ENCODE results near the gene SLC27A6.
"Not testable (repeated sequence)": the region's sequence is repeated elsewhere in the genome, so short reads cannot be mapped to it uniquely, and the experiment has no call there.

SLC27A6 gene

GRCh38 chr5:129001841-129002526 is 36.7 kb downstream of the SLC27A6 start:
- no peak for DNase-seq

GRCh38 chr5:129002527-129002842 is 37.2 kb downstream of the SLC27A6 start:
- DNase-seq: no peak

GRCh38 chr5:129003232-129003631 is 37.9 kb downstream of the SLC27A6 start:
- no peak for DNase-seq

- no peak for DNase-seq
Measured at GRCh38 chr5:129014185-129014584, 48.9 kb downstream of the SLC27A6 start.

GRCh38 chr5:129018837-129019236 is 53.5 kb downstream of the SLC27A6 start:
- DNase-seq: no peak

- no peak for DNase-seq
Measured at GRCh38 chr5:129019401-129019908, 54.2 kb downstream of the SLC27A6 start.

GRCh38 chr5:129020683-129021082 is 55.4 kb downstream of the SLC27A6 start:
- DNase-seq: no peak

GRCh38 chr5:129021744-129022143 is 56.5 kb downstream of the SLC27A6 start:
- no peak for DNase-seq

GRCh38 chr5:129022599-129022998 is 57.3 kb downstream of the SLC27A6 start:
- DNase-seq: no peak

- no peak for DNase-seq
Measured at GRCh38 chr5:129027260-129027659, 62.0 kb downstream of the SLC27A6 start.

GRCh38 chr5:129031886-129032683 is 66.8 kb downstream of the SLC27A6 start:
- DNase-seq: no peak

GRCh38 chr5:129036257-129036656 is 71.0 kb downstream of the SLC27A6 start:
- DNase-seq: not testable (repeated sequence)

GRCh38 chr5:129041196-129041881 is 76.1 kb downstream of the SLC27A6 start:
- DNase-seq: no peak

- DNase-seq: no peak
Measured at GRCh38 chr5:129042306-129042705, 77.0 kb downstream of the SLC27A6 start.

- no peak for DNase-seq
Measured at GRCh38 chr5:129043894-129044293, 78.6 kb downstream of the SLC27A6 start.

- no peak for DNase-seq
Measured at GRCh38 chr5:129046151-129046550, 80.9 kb downstream of the SLC27A6 start.

GRCh38 chr5:129048509-129048908 is 83.2 kb downstream of the SLC27A6 start:
- no peak for DNase-seq

GRCh38 chr5:129049126-129049799 is 84.0 kb downstream of the SLC27A6 start:
- DNase-seq: no peak

- no peak for DNase-seq
Measured at GRCh38 chr5:129051283-129051682, 86.0 kb downstream of the SLC27A6 start.

- DNase-seq: no peak
Measured at GRCh38 chr5:129053438-129053837, 88.2 kb downstream of the SLC27A6 start.

- no peak for DNase-seq
Measured at GRCh38 chr5:129057329-129057728, 92.0 kb downstream of the SLC27A6 start.

GRCh38 chr5:129061849-129062248 is 96.6 kb downstream of the SLC27A6 start:
- DNase-seq: no peak

- no peak for DNase-seq
Measured at GRCh38 chr5:129063483-129064113, 98.3 kb downstream of the SLC27A6 start.

All from activated CD4-positive, alpha-beta T cell treated with anti-CD3 and anti-CD28 coated beads for 4 hours (primary cell).